HG03045 (cell line): ENCODE measurements around the gene SOWAHA.

Experiments used
- ATAC-seq: cut with Tn5 transposase; IDR thresholded peaks from one replicate; pipeline ENCODE4 v1.9.1; 2021; ENCODE audit warnings: mild to moderate bottlenecking, moderate library complexity; ENCODE audit not compliant: unreplicated experiment

Gene SOWAHA

DNA sequence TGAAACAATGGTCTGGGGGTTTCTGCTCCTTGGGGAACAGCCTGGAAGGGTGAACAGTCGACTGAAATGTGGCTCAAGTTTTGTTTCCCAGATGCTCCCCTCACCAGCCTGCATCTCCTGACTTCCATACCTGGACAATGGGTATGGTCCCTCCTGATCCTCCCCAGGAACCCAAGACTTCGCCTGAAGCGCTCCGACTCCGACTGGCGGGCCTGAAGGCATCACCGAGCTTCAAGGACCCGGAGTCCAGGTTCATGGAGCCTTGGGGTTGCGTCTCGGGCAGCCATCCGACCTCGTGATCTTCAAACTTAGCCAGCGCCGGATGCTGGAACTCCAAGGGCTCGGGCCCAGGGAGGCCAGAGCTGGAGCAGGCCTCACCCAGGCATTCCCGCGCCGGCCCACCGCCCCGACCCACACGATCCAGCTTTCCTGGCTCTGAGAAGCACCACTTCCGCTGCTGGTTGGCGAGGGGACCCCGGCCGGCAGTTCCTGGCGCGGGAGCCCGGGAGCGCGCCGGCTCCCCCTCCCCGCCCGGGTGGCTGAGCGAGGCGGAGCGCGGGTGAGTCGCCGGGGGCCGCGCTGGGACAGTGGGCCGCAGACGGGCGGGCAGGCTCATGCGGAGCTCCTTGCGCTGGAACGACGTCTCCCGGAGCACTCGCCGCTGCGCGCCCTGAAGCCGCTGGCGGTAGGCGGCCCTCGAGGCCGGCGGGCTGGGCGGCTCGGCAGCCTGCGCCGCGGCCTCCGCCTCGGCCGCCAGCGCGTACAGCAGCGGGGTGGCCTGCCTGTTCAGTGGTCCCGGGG, 12.1 kb downstream of the SOWAHA start:
- no peak for ATAC-seq

DNA sequence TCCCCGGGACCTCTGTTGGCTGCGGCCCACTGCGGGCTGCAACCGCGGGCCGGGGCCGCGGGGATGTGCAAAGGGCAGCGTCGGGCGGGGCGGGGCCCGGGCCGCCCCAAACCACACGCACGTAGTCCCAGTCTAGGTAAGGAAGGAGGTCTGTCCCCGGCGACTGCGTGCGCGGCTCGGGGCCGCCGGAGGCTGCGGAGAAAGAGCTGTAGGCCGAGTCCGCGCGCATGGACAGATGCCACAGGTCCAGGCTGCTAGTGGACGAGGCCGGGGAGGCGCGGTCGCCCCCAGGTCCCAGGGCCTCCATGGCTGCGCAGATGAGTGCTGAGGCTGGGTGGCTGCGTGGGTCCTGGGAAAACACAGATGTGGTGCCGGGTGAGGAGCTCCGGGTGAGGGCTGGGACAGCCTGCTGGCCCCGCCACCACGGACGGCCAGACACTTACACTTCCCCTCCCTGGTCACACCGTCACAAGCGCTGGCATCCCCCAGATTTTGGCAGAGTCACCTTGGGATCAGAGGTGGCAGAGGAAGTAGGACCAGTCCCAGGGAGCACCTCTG, 12.8 kb downstream of the SOWAHA start:
- ATAC-seq: no peak

DNA sequence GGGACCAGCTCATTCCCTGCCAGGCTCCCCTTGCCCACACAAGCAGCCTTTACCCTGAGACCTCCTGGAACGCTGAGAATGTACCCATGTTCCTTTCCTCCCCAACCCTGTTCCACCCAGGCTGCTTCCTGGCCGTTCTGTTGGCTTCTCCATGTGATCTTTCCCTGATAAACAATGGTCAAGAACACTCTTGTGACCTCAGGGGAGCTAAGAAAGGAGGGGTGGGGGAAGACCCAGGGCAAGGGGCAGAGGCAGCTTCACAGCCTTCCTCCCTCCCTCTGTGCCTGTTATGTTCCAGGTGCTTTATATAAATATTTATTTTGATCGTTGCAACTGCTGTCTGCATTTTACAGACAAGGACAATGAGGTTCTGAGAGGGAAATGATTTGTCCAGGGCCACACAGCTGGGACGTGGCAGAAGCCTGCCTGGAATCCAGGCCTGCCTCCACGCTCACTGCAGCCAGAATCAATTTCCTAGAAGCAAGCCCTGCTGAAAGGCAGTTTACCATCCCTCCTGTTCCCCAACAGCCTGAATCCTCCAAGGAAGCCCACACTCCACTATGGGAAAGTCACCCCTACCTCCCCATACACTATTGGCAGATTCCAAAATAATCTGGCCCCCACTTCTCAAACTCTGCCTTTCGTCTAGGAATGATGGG, 13.5 kb downstream of the SOWAHA start:
- no peak for ATAC-seq

DNA sequence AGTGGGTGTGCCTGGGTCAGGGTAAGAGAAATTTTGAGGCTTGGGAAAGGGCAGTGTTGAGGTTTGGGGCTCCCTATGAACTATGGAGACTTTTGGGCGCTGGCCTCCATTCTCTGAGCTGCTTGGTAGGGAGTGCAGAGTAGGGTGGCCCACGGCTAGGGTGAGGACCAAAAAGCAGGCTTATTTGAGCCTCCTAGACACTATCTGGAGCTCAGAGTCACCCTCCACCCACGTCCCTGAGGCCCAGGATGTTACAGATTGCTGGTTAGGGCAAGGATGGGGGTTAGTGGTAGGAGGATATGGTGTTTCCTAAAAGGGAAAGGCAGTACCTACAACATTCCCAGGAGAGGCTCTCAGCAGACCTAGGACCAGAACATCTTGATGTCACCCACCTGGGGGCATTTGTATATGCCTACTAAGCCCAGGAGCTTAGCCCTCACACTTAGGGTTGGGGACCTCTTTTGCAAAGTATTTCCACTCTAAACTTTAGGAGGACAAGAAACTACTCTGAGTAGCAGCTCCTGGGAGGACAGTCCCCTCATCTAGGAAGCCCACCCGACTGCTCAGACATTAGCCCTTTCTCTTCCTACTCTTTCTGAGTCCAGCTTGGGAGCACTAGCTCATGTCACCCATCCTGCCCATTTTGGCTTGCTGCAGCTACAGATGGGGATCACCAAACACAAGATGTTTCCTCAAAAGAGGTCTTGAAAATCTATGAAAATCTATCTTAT, 15.0 kb downstream of the SOWAHA start:
- no peak for ATAC-seq

DNA sequence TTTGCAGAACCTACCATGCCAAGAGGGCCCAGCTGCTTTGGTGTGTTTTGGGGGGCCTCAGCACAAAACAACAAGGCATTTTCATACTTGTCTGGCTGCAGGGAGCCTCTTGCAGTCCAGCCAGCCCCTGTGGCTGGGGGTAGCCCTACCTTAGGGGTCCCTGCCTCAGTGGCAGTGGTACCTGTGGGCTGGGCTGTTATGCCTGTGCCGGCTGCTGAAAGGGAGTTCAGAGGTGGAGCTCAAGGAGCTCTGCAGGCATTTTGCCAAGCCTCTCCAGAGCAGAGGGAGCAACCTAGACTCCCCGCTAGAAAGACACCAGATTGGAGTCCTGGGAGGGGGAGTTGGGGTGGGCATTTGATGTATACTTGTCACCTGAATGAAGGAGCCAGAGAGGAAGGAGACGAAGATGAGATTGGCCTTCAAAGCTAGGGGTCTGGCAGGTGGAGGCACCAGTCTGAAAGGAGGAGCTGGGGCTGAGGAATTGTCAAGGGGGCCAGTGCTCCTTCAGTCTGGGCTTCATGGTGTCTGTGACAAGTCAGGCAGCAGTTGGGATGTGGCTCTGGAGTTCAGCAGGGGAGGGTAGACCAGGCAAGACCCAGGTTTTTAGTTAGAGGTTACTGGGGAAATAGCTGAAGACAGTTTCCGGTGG, 15.9 kb downstream of the SOWAHA start:
- no peak for ATAC-seq

DNA sequence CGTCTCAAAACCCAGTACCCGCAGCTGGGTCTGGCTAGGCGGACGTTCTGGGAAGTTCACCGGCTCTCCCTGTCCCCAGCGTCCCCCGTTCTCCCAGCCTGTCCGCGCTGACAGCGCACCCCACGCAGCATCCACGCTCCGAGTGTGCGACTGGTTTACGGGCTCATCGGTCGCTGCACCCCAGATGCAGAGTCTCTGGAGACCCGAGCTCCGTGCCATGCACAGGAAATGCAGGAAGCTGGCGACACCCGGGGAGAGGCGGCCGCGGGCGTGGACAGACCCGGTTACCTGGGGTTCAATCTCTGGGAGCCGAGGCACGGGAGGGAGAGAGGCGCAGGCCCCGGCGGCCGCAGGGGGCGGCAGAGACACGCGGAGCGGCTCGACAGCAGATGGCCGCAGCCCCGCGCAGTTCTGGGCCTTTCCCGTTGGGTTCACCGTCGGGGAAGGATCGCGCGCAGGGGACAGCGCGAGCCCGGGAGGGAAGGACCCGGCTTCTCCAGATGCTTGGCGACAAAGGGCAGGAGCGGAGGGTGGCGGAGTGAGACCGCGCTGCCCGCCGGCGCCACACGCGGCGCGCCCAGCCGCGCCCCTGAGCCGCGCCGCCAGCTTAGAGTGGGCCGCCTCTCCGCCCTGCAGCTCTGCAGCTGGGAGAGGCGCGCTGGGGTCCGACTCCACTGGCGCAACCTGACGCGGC, 16.8 kb downstream of the SOWAHA start:
- ATAC-seq: peak; percentile 73

DNA sequence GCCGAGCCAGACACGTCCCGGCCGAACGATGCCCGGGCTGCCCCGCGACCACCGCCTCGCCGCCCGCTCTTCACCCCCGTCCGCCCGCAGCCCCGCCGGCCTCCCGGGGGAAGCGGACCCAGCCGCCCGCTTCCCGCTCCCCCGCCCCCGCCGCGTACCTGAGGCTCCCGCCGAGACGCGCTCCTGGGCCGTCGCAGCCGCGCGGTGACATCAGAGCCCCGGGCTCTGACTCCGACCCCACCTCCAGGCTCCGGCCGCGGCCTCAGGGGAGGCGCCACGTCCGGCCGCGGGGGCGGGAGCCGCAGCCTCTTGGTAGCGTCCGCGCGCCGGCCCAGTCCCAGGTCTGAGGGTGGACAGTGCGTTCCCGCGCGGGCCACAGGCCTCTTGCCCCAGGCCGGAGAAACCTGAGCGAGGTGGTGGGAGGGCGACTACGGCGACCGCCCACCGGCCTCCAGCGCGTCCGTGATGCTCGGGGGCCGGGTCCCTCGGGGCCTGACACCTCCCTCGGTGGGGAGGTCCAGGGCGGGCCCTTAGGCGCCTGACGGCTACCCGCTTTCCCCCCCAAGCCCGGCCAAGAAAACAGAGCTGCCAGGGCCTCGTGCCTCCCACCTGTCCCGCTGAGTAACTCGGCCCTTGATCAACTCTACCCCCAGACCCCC, 17.5 kb downstream of the SOWAHA start, which contains the start of gene SHROOM1:
Gene SHROOM1 (minus strand): TSS at position 212 of the 659 bp plus-strand sequence. CDS start 4,507 bp downstream, outside the sequence.
- peak; percentile 80 for ATAC-seq

DNA sequence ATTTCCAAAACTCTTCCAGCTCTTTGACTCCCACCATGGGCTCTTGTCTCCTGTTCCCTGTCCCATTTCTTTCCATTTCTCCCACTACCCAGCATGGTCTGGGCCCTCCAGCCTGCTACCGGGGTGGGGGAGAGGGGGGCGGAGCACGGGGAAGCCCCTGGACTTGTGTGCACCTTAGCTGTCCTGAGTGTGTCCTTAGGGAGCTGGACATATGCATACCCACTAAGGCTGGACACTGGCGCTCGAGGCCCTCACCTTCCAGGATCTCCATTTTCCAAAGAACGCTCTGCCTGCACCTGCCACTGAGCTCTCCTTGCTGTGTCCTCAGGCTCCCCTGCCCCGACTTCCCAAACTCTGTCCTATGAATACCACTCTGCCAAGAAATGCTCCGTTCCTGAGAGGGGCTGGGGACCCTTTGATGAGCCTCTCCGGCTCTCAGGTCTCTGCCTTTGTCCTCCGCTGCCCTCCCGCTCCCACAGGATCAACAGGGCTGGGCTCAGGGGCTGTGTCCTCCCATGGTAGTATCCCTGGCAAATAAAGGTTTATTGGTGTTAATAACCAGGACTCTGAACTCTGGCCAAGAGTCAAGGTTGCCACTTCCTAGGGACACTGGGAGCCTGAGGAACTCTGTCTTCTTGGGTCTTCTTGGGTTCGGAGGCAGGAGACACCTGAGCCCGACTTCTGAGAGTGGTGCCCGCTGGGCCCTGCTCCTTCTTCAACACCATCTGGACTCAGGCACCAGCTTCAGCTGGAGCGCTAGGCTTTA, 18.2 kb downstream of the SOWAHA start:
- no peak for ATAC-seq

DNA sequence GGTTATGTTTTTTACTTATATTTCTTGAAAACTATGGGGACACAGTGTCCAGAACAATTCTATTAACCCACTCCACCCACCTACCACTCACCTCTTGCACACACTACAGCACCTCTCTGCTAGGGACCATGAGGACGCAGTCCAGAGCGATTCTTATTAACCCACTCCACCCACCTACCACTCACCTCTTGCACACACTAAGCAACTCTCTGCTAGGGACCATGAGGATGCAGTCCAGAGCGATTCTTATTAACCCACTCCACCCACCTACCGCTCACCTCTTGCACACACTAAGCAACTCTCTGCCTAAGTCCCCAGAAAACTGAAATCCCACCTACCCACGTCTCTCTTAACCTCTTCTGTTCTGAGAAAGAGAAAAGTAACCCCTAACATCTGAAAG, 19.5 kb downstream of the SOWAHA start:
- no peak for ATAC-seq

DNA sequence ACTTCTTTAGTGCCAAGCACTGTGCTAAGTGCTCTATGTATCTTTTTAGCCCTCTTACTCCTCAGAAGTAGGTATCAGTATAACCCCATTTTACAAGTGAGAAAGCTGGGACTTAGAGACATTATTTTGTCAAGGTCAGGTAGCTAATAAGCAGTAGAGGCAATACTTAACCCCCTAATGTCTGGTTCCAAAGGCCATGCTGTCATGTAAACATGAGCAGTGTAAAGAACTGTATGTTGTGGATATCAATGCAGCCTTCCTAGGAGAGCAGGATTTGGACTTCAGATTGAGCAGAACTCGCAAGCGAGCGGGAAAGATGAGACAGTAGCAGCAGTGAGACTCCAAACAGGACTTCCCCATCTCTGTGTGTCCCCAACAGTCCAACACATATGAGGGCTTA, 21.0 kb downstream of the SOWAHA start:
- ATAC-seq: no peak

DNA sequence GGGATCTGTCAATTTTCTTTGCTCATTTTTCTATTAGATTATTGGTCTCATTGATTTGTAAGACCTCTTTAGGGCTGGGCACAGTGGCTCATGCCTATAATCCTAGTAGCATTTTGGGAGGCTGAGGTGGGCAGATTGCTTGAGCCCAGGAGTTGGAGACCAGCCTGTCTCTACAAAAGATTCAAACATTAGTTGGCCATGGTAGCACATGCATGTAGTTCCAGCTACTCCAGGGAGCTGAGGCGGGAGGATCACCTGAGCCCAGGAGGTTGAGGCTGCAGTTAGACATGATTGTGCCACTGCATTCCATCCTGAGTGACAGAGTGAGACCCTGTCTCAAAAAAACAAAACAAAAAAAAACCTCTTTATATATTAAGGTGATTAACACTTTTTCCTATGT, 23.8 kb downstream of the SOWAHA start:
- ATAC-seq: no peak

DNA sequence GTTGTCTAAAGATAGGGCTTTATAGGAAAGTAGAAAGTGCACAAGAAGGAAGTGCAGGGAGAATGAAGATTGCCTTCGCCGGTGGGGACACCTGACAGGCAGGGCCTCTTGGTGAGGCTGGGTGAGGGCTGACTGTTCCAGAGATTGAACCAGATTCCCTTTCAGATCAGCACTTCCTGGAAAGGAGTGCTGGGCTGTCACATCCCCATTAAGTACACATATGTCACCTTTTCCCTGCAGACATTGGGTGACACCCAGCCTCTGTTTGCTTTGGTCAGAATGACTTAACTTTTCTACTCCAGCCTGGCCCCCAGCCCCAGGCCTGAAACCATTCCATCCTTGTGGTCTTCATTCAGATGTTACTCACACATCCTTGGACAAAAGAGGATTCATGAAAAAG, 24.8 kb downstream of the SOWAHA start:
- no peak for ATAC-seq

DNA sequence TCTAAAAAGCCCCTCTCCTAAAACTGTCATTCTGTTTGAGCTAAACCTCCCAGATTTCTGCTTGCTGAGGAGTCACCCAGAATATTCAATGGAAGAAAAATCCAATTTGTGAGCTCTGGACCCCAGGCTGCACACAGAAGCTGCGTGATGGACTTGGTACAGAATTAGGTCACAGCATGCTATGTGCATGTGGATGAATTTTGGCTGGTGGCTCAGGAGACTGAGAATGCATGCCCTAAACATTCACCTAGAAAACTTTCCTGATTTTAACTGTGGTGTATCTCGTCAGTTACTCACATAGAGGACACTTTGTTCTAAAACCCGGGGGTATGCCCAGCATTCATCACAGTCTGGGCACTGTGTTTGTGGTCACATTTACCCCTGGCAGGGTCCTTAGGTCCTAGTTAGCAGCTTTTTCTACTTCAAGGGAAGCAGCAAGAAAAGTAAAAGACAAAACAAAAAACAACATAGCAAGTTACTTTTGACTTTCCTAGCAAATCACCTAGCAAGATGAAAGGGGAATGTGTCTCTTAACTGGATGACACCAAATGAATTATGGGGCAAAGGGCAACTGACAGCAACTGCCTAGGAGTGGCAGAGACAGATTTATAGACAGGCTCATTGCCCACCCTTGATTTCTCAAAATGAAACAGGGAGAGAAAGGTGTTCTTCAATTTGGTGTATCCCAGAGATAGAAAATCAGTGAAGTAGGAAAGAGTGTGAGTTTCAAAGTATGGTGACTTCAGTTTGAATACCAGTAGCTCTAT, 25.6 kb downstream of the SOWAHA start:
- no peak for ATAC-seq

DNA sequence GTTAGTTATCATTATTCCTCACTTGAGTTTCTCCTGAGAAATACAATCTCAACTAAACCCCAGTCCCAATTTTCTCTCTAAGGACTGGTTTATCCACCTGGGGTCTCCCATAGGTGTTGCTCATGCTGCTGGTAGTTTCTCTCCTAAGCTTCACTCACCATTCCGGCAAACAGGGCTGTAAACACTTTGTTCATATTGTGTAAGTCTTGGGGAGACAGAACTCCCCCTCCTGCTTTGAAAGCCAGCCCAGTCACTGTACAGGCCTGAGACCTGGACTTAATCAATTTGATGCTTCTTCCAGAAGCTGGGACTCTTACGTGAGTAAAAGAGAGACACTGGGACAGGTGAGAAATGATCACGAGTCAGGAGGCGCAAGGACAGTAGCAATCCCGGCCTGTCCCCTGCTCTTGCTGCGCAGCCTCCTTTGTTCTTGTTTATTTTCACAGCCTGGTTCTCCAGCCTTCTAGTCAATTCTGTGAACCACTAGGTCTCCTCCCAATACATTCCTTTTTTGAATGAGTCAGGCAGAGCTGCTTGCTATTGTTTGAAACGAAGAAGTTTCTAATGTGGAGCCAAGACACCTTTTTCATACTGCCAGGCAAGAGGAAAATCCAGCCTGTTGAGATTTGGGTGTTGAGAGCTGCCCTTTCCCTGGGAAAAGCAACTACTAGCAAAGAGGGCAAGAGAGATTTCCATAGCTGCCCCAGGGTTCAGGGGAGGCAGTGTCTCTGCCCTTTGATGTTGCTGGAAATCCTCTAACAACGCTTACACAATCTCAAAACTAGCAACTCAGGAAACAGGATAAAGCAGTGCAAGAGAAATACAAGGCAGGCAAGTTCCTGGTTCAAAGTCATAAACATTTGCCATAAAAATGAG, 26.6 kb downstream of the SOWAHA start:
- no peak for ATAC-seq

DNA sequence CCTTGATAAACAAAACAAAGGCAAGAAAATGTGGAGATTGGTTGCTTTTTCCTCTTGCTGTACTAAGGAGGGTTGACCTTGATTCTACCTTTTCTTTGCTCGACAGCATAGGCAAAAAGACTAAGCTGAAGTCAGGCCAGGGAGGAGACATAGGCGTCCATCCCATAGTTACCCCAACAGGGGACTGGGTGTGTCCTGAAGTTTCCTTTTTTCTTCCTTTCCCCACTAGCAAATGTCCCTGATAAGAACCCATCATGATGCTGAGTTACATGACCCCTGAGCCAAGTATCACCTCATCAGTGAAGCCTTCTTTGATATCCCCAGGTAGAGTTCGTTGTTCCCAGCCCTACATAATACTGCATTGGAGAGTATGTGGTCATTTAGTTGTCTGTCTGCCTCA, 27.2 kb downstream of the SOWAHA start:
- no peak for ATAC-seq

DNA sequence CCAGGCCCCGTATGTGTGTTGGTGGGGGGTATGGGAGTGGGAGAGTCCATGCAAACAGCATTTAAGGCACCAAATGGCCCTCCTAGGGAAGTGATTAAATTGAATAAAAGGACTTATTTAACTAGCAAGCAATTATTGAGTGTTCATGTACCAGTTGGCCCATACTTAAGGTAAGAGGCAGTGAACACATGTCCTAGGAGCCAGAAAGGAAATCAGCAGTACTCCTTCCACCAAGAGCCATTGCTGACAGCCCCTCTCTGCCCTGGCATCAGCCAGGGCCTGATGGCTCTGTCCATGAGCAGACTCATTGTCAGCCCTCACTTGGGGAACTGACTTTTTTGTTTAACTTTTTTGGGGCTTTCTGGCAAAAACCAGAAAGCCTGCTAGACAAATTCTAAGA, 27.8 kb downstream of the SOWAHA start:
- no peak for ATAC-seq

DNA sequence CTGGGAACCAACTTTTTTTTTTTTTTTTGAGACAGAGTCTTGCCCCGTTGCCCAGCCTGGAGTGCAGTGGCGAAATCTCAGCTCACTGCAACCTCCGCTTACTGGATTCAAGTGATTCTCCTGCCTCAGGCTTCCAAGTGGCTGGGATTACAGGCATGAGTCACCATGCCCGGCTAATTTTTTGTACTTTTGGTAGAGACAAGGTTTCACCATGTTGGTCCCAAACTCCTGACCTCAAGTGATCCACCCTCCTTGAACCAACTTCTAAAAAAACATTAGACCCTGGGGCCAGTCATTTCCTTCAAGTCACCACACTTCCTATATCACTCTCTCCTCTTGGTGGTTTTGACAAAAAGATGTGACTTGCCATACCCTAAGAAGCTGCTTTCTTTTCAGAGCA, 28.2 kb downstream of the SOWAHA start:
- ATAC-seq: no peak
